AG04449 (cell line): Measurements from ENCODE around the gene IL1RAP.

Experiments used
- CTCF ChIA-PET: fragments of 350-600 bp; formaldehyde crosslinking; extraction: SDS; loops from one replicate; lab custom pipeline; 2021; ENCODE audit warnings: antibody characterized with exemption; lab: Yijun Ruan, JAX
- POLR2A ChIA-PET: fragments of 400-600, 350-600 bp; formaldehyde crosslinking; extraction: SDS; loops from one replicate; lab custom pipeline; 2020; ENCODE audit warnings: antibody characterized with exemption, inconsistent platforms; lab: Yijun Ruan, JAX
- DNase-seq: peaks from one replicate; pipeline ENCODE4 v3.0.0-alpha.2; 2010; ENCODE audit warnings: low read depth, low spot score
- H3K4me3 ChIP-seq: 2 replicates; pipeline ENCODE4 v1.5.1; 2011; ENCODE audit warnings: low read depth, mild to moderate bottlenecking, control low read depth, low read length
- TF ChIP-seq, protein P1 (sequence below): IDR thresholded peaks from one replicate; pipeline ENCODE4 v1.5.1; 2011; ENCODE audit warnings: mild to moderate bottlenecking, moderate library complexity, low read length, control low read depth, inconsistent platforms; ENCODE audit not compliant: insufficient read depth; ENCODE audit errors: missing control alignments

Gene IL1RAP

DNA sequence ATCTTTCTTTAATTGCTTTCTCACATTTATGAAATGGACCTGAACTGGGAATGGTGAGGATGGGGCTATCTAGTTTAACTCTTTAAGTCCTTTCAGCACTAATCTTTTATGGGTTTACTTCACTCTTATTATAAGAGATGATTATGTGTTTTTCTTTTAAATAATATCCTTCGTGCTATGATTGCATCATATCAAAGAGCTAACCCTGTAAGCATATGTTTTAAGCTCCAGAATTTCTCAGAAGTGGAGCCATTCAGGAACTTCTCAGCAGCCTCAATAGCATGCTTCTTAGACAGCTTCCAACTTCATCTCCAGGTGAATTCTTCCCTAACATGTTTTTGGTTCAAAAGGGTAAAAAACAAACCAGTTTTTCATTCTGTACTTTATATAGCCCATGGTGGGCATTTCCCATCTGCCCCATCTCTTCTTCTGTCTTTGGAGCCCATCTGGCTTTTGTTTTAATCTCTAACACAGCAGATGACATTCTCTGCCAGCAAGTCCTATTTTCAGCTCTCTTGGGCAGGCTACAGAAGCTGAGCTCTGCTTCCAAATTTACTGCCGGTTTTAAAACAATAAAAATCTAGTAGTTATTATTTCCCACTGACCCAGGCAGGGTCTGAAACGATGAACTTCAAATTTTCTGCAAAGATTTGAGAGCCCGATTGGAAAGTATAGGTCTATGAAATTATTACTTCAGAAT, 26.8 kb upstream of the IL1RAP start:
- no peak for DNase-seq
- POLR2A ChIA-PET: no interaction called here
- CTCF ChIA-PET: no interaction called here

DNA sequence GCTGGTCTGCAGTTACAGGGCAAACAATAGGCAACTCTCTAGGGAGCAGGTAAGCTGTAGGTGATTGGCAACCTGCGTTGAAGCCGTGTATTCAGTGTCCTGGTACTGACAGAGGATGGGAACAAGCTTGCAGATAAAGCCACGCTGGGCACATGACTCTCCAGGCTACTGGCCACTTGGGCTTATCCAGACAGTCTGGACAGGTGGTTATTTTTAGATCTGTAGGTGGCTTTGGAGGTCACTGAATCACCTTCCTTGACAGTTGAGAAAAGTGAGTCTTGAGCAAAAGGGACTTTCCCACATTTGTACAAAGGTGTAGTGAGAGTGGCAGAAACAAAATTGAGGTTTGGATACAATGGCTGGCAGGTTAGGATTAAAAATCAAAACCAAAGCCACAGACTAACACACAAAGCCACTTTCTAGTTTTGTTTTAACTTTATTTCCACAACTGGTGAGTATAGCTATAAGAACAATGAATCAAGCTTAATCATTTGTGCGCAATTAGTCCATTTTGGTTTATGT, 22.3 kb upstream of the IL1RAP start:
- TF ChIP-seq, protein P1, sequence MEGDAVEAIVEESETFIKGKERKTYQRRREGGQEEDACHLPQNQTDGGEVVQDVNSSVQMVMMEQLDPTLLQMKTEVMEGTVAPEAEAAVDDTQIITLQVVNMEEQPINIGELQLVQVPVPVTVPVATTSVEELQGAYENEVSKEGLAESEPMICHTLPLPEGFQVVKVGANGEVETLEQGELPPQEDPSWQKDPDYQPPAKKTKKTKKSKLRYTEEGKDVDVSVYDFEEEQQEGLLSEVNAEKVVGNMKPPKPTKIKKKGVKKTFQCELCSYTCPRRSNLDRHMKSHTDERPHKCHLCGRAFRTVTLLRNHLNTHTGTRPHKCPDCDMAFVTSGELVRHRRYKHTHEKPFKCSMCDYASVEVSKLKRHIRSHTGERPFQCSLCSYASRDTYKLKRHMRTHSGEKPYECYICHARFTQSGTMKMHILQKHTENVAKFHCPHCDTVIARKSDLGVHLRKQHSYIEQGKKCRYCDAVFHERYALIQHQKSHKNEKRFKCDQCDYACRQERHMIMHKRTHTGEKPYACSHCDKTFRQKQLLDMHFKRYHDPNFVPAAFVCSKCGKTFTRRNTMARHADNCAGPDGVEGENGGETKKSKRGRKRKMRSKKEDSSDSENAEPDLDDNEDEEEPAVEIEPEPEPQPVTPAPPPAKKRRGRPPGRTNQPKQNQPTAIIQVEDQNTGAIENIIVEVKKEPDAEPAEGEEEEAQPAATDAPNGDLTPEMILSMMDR: no peak
- H3K4me3 ChIP-seq: no peak overlapping the region
- no peak for DNase-seq
- ChIA-PET CTCF (interaction anchor here (0.6 kb wide), 1 partner anchor 29 kb away, joined by 3 read pairs; no protein-coding TSS in a partner anchor), POLR2A (no interaction called here)

More for the DNA sequence above, 26.8 kb upstream of the IL1RAP start:
- H3K4me3 ChIP-seq: no peak overlapping the region
- TF ChIP-seq, protein P1: no peak

DNA sequence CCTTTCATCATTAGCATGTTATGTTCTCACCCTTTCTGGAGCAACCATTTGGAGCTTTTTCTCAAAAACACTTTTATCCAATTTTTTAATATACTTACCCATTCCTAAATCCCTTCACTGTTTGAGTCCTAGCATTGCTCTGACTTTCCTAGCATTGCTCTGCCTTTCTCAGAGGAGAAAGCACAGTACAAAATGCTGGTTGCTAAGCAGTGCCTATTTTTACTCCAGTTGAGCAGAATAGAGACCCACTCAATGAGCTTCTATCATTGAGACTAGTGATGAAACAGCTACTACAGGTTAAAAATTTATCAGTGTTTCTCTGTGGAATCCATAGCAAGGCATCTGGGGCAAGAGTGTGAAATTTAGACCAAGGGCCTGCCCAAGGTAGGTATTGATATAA, 21.8 kb upstream of the IL1RAP start:
- ChIA-PET CTCF (interaction anchor here (0.6 kb wide), 1 partner anchor 29 kb away, joined by 3 read pairs; no protein-coding TSS in a partner anchor), POLR2A (no interaction called here)
- DNase-seq: no peak
- TF ChIP-seq, protein P1: no peak
- no peak overlapping the region for H3K4me3 ChIP-seq

DNA sequence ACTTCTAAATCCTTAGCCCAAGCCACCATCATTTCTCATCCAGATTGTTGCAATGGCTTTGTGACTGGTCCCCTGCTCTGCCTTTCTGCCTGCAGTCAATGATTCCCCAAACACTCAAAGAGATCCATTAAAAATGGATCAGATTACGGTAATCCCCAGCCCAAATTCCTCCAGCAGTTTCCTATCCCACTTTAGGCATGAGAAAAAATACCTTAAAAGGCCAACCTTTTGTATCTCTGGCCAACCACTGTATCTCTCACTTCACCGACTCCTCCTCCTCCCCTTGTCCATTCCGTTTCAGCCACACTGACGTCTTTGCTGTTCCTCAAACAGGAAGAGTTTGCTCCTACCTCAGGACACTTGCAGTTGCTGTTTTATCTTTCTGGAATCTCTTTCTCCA, 20.9 kb upstream of the IL1RAP start:
- no peak for DNase-seq
- ChIA-PET CTCF (no interaction called here), POLR2A (no interaction called here)
- no peak overlapping the region for H3K4me3 ChIP-seq
- TF ChIP-seq, protein P1: no peak

DNA sequence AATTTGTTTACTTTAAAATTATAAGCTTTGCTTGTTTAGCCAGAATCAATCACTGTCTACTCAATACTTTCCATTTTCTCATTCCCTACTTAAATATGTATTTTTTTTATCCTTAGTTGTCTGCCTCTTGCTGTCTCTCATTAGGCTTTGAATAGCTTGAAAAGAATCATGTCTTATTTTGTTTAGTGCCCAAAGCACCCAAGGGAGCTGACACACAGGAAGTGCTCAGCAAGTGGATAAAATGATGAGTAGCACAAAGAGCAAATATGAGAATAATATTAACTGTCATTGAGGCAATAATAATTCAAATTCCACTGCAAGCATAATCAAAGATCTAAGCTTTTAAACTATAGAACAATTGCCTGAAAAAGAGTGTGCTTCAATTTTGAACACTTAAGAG, 19.0 kb upstream of the IL1RAP start:
- TF ChIP-seq, protein P1: no peak
- no peak overlapping the region for H3K4me3 ChIP-seq
- DNase-seq: no peak
- ChIA-PET POLR2A (no interaction called here), CTCF (interaction anchor here (0.8 to 1.2 kb wide), 2 partner anchors 19 to 173 kb away, joined by 3 to 4 read pairs; partner anchors contain the start of genes CLDN1 and IL1RAP)

DNA sequence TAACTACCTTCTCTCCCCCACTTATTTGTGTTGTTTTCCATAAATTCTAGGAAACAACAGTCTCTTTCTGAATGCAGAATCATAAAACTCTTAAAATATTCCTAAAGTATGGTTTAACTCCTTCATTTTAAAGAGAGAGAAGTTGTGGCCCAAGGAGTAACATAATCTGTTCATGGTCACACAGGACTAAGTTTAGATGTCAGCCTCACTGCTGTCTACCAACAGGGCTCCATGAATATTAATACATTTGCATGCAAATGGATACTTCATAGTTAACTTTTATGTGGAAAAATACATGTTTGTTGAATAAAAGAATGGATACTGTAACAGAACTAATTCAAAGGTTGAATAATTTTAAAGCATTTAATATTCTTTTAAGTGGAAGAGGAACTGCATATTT, 18.5 kb upstream of the IL1RAP start:
- ChIA-PET POLR2A (no interaction called here), CTCF (interaction anchor here (0.8 to 1.2 kb wide), 2 partner anchors 19 to 173 kb away, joined by 3 to 4 read pairs; partner anchors contain the start of genes CLDN1 and IL1RAP)
- DNase-seq: no peak
- no peak overlapping the region for H3K4me3 ChIP-seq
- TF ChIP-seq, protein P1: no peak
